ENCODE results near the gene JKAMP. TPM values are rescaled to one million over a fixed set of nuclear protein-coding genes. Genes with fewer than 3 reads are reported as not detected.

JKAMP gene
- total RNA-seq, 1 experiment from 2014 or later = 46.5 TPM

DNA sequence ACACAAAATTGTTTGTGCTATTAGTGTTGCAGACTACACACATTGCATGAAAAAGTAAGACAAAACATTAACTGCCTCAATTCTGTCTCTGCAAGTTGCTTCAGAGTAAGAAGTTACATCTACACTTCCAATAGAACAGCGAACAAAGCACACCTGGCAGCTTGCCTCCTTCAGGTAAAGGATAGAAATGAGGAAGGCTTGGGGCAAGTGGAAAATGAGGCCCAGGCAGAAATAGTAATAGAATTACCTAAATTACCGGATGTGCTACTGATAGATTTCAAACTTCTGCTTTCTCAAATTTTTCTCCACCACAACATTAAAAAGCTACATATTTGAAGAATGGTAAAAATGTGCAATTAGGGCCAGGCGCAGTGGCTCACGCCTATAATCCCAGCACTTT lies 54.6 kb downstream of the JKAMP start:
- H3K27ac ChIP-seq (ENCODE audit: low read depth, low read length) = no peak overlapping the region
- BruUV-seq (replicated peaks) = no TSS peak
- no peaks in the 10 kb centered on the region for H3K79me2 ChIP-seq (ENCODE audit: insufficient read depth, low read length)
- no peak overlapping the region for H2AFZ ChIP-seq (ENCODE audit: low read depth, low read length, poor library complexity, severe bottlenecking)
- no peak overlapping the region for H3K4me3 ChIP-seq (replicated peaks in 1 of 2; ENCODE audit: low read depth in 1 of 2, low read length in 2 of 2)
- H3K9ac ChIP-seq (ENCODE audit: low read length) = no peak overlapping the region
- no peaks in the 10 kb centered on the region for H4K20me1 ChIP-seq (ENCODE audit: insufficient read depth)
- H3K4me2 ChIP-seq (ENCODE audit: low read length) = no peak overlapping the region
- ATAC-seq = no peak
- intact Hi-C loops (cut with micrococcal nuclease) = no loop called here
- ChIA-PET CTCF (no interaction called here), POLR2A (no interaction called here), RAD21 (ENCODE audit: low non-redundant PET in 1 of 2, low total read pairs in 2 of 2, uncharacterized antibody in 2 of 2, unreplicated experiment in 2 of 2) (no interaction called here)
- H3K36me3 ChIP-seq (ENCODE audit: control insufficient read depth in 1 of 2, insufficient read depth in 2 of 2, low read length in 2 of 2) = no peaks in the 10 kb centered on the region
- no peaks in the 10 kb centered on the region for H3K9me3 ChIP-seq (ENCODE audit: control insufficient read depth in 1 of 2, insufficient read depth in 1 of 2, low read depth in 1 of 2, low read length in 2 of 2)
- H3K27me3 ChIP-seq (ENCODE audit: insufficient read depth, low read length) = no peaks in the 10 kb centered on the region
- no peaks in the 10 kb centered on the region for H3K9me2 ChIP-seq (ENCODE audit: insufficient read depth)
- no peak for TF ChIP-seq EGR1 (IDR thresholded peaks at IDR 0.05; ENCODE audit: low read depth)
- TF ChIP-seq POLR2AphosphoS5 (IDR thresholded peaks at IDR 0.05; ENCODE audit: low read depth, low read length) = no peak
- TF ChIP-seq EZH2phosphoT487 (IDR thresholded peaks at IDR 0.05; ENCODE audit: borderline replicate concordance) = no peak
- DNase-seq (ENCODE audit: low read depth, low spot score) = no peak
- no peaks in the 10 kb centered on the region for H3K4me1 ChIP-seq (ENCODE audit: control insufficient read depth in 1 of 2, insufficient read depth in 2 of 2, low read length in 2 of 2)

DNA sequence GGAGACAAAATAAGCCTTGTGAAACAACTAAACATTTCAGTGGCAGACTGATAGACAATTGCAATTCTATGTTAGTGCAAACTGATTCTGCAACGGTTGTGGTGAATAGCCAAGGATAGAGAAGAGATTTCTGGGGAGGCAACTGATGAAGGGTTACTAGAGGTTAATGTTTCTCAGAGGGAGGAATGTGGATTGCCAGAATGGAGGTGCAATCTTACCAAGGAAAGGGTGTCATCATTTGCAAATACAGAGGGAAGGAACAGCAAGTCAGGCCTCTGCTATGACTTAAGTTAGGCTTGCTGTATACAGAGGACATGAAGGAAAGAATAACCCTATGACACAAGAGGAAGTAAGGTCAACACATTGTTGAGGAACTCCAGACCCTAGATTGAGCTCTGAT lies 56.5 kb downstream of the JKAMP start:
- intact Hi-C loops (cut with micrococcal nuclease) = no loop called here
- BruUV-seq (replicated peaks) = no TSS peak
- no peak overlapping the region for H3K4me3 ChIP-seq (replicated peaks in 1 of 2; ENCODE audit: low read depth in 1 of 2, low read length in 2 of 2)
- TF ChIP-seq YY1 (IDR thresholded peaks at IDR 0.05; ENCODE audit: extremely low read depth, insufficient replicate concordance, low read depth, low read length) (no peak), EZH2phosphoT487 (IDR thresholded peaks at IDR 0.05; ENCODE audit: borderline replicate concordance) (no peak), MAX (IDR thresholded peaks at IDR 0.05) (no peak), ZFX (IDR thresholded peaks at IDR 0.05) (no peak), REST (IDR thresholded peaks at IDR 0.05; ENCODE audit: low read depth) (no peak), EGR1 (IDR thresholded peaks at IDR 0.05; ENCODE audit: low read depth) (no peak), POLR2A (IDR thresholded peaks at IDR 0.05; ENCODE audit: borderline replicate concordance, extremely low read depth, insufficient read depth, insufficient read length) (no peak), SRF (IDR thresholded peaks at IDR 0.05; ENCODE audit: low read depth) (no peak), CEBPB (IDR thresholded peaks at IDR 0.05; ENCODE audit: low read depth) (no peak), POLR2AphosphoS5 (IDR thresholded peaks at IDR 0.05; ENCODE audit: low read depth, low read length) (no peak), CBX3 (IDR thresholded peaks at IDR 0.05; ENCODE audit: low read depth) (no peak), SP1 (IDR thresholded peaks at IDR 0.05; ENCODE audit: low read depth) (no peak)
- ATAC-seq = no peak
- ChIA-PET CTCF (no interaction called here), POLR2A (no interaction called here), RAD21 (ENCODE audit: low non-redundant PET in 1 of 2, low total read pairs in 2 of 2, uncharacterized antibody in 2 of 2, unreplicated experiment in 2 of 2) (no interaction called here)
- no peaks in the 10 kb centered on the region for H4K20me1 ChIP-seq (ENCODE audit: insufficient read depth)
- H3K9me3 ChIP-seq (ENCODE audit: control insufficient read depth in 1 of 2, insufficient read depth in 1 of 2, low read depth in 1 of 2, low read length in 2 of 2) = no peaks in the 10 kb centered on the region
- H3K36me3 ChIP-seq (ENCODE audit: control insufficient read depth in 1 of 2, insufficient read depth in 2 of 2, low read length in 2 of 2) = no peaks in the 10 kb centered on the region
- H3K4me1 ChIP-seq (ENCODE audit: control insufficient read depth in 1 of 2, insufficient read depth in 2 of 2, low read length in 2 of 2) = no peaks in the 10 kb centered on the region
- H3K79me2 ChIP-seq (ENCODE audit: insufficient read depth, low read length) = no peaks in the 10 kb centered on the region
- no peak overlapping the region for H3K4me2 ChIP-seq (ENCODE audit: low read length)
- no peak overlapping the region for H3K27ac ChIP-seq (ENCODE audit: low read depth, low read length)
- no peak overlapping the region for H2AFZ ChIP-seq (ENCODE audit: low read depth, low read length, poor library complexity, severe bottlenecking)
- no peaks in the 10 kb centered on the region for H3K27me3 ChIP-seq (ENCODE audit: insufficient read depth, low read length)
- no peak overlapping the region for H3K9ac ChIP-seq (ENCODE audit: low read length)
- no peak for DNase-seq (ENCODE audit: low read depth, low spot score)
- H3K9me2 ChIP-seq (ENCODE audit: insufficient read depth) = no peaks in the 10 kb centered on the region

Data from HCT116 (cell line).